K562 (cell line): ENCODE results near the gene RASSF7. TPM values are rescaled to one million over a fixed set of nuclear protein-coding genes. Genes with fewer than 3 reads are reported as not detected.

Experiments
- CTBP1 ChIP-seq: fragments of 450-650 bp; IDR thresholded peaks from 2 replicates; pipeline ENCODE4 v1.6.1; 2016; ENCODE audit warnings: borderline replicate concordance
- CXXC5 ChIP-seq: fragments of 250-450 bp; sonication (Bioruptor Pico); IDR thresholded peaks from 2 replicates; pipeline ENCODE4 v1.8.0; 2022; ENCODE audit warnings: inconsistent platforms, mild to moderate bottlenecking, moderate library complexity
- EWSR1 ChIP-seq: fragments of 450-650 bp; IDR thresholded peaks from 2 replicates; pipeline ENCODE4 v1.6.1; 2018; ENCODE audit warnings: borderline replicate concordance, mild to moderate bottlenecking, low read depth, moderate library complexity; ENCODE audit not compliant: partially characterized antibody
- GATA2 ChIP-seq: sonication (generic); formaldehyde crosslinking; IDR thresholded peaks from 2 replicates; pipeline ENCODE4 v1.4.0; 2020; ENCODE audit warnings: mild to moderate bottlenecking, missing genetic modification reagents
- ILK ChIP-seq: fragments of 450-650 bp; IDR thresholded peaks from 2 replicates; pipeline ENCODE4 v1.6.1; 2016; ENCODE audit warnings: missing genetic modification characterization, low read depth, mild to moderate bottlenecking, missing compliant biosample characterization, moderate library complexity, borderline replicate concordance
- NONO ChIP-seq, 2 experiments: fragments of 200-400 bp in 1 of 2; fragments of 450-650 bp in 1 of 2; formaldehyde crosslinking in 1 of 2; IDR thresholded peaks; 2 replicates each; pipeline ENCODE4 v1.6.1; 2017; ENCODE audit warnings: low read depth in 2 of 2, mild to moderate bottlenecking in 2 of 2, moderate library complexity in 2 of 2, low read length in 1 of 2
- PHF20 ChIP-seq: fragments of 450-650 bp; IDR thresholded peaks from 2 replicates; pipeline ENCODE4 v1.6.1; 2018; ENCODE audit not compliant: partially characterized antibody
- RBM34 ChIP-seq: fragments of 200-400 bp; formaldehyde crosslinking; IDR thresholded peaks from 2 replicates; pipeline ENCODE4 v1.6.1; 2018; ENCODE audit warnings: low read length, borderline replicate concordance; ENCODE audit not compliant: insufficient read depth
- SNIP1 ChIP-seq: fragments of 450-650 bp; IDR thresholded peaks from 2 replicates; pipeline ENCODE4 v1.7.1; 2017; ENCODE audit warnings: low read depth, mild to moderate bottlenecking
- SP2 ChIP-seq: IDR thresholded peaks from 2 replicates; pipeline ENCODE4 v1.6.1; 2011; ENCODE audit warnings: mild to moderate bottlenecking, low read depth, low read length, moderate library complexity; ENCODE audit not compliant: poor library complexity, severe bottlenecking; ENCODE audit errors: extremely low read depth
- THRB ChIP-seq: fragments of 450-650 bp; formaldehyde crosslinking; conservative IDR thresholded peaks from 2 replicates; pipeline ENCODE4 v1.4.0; 2022; ENCODE audit warnings: mild to moderate bottlenecking, missing genetic modification characterization
- ZBTB33 ChIP-seq: sonication (generic); formaldehyde crosslinking; IDR thresholded peaks from 2 replicates; pipeline ENCODE4 v1.8.1; 2023; ENCODE audit warnings: mild to moderate bottlenecking, missing genetic modification reagents
- ZNF239 ChIP-seq: fragments of 250-450 bp; sonication (Bioruptor Pico); IDR thresholded peaks from 2 replicates; pipeline ENCODE4 v1.4.0; 2020; ENCODE audit warnings: mild to moderate bottlenecking
- ZNF445 ChIP-seq: fragments of 250-450 bp; sonication (Bioruptor Pico); IDR thresholded peaks from 2 replicates; pipeline ENCODE4 v1.4.0; 2020; ENCODE audit warnings: low read depth, mild to moderate bottlenecking, moderate library complexity
- ZNF507 ChIP-seq: conservative IDR thresholded peaks from 2 replicates; pipeline ENCODE4 v1.6.1; 2017; ENCODE audit warnings: missing genetic modification characterization, missing compliant biosample characterization
- ZNF699 ChIP-seq: fragments of 250-450 bp; sonication (Bioruptor Pico); IDR thresholded peaks from 2 replicates; pipeline ENCODE4 v1.8.0; 2021; ENCODE audit warnings: mild to moderate bottlenecking, moderate library complexity; ENCODE audit not compliant: insufficient replicate concordance
- polyA plus RNA-seq, 8 experiments: library from polyadenylated mRNA; depleted of rRNA in 4 of 8; stranded (reverse) in 5 of 8; unstranded in 3 of 8; fragments of >200 nt; fragmentation: Nextera tagmentation in 2 of 8; fragmentation: Illumina TruSeq in 1 of 8; extraction: Ambion mirVana in 2 of 8; extraction: Trizol in 1 of 8; gene quantifications; 2 replicates each; pipeline versions ENCODE4 v1.2.1 to v1.2.3, GENCODE V29; 2011 to 2014; ENCODE audit warnings: inconsistent platforms in 1 of 8, missing spikeins in 1 of 8
- total RNA-seq, 7 experiments: library from RNA; depleted of rRNA in 6 of 7; stranded (reverse); fragments of >200 nt in 6 of 7; fragmentation: Illumina TruSeq in 2 of 7; extraction: Trizol in 2 of 7; gene quantifications; 2 replicates each; pipeline versions ENCODE4 v1.2.1 to v1.2.3, GENCODE V29; 2011 to 2021; ENCODE audit warnings: low replicate concordance in 1 of 7
- TF ChIP-seq, protein P1 (sequence below): sonication (generic); formaldehyde crosslinking; IDR thresholded peaks from 2 replicates; pipeline ENCODE4 v1.8.0; 2023; ENCODE audit warnings: missing genetic modification reagents, mild to moderate bottlenecking, borderline replicate concordance
- TF ChIP-seq, protein P2 (sequence below), 2 experiments: fragments of 450-650 bp in 1 of 2; sonication (generic) in 1 of 2; formaldehyde crosslinking; conservative IDR thresholded peaks; 2 replicates each; pipeline versions ENCODE4 v1.4.0 to v1.8.1; 2020 to 2022; ENCODE audit warnings: mild to moderate bottlenecking in 1 of 2, missing genetic modification reagents in 1 of 2

RASSF7 gene
- total and polyA plus RNA-seq, 9 of the 15 experiments (the other 6 are each of a cell fraction or from before 2014, with no cell fraction given) = 0.41 to 45.2 (median 18.6) TPM

DNA sequence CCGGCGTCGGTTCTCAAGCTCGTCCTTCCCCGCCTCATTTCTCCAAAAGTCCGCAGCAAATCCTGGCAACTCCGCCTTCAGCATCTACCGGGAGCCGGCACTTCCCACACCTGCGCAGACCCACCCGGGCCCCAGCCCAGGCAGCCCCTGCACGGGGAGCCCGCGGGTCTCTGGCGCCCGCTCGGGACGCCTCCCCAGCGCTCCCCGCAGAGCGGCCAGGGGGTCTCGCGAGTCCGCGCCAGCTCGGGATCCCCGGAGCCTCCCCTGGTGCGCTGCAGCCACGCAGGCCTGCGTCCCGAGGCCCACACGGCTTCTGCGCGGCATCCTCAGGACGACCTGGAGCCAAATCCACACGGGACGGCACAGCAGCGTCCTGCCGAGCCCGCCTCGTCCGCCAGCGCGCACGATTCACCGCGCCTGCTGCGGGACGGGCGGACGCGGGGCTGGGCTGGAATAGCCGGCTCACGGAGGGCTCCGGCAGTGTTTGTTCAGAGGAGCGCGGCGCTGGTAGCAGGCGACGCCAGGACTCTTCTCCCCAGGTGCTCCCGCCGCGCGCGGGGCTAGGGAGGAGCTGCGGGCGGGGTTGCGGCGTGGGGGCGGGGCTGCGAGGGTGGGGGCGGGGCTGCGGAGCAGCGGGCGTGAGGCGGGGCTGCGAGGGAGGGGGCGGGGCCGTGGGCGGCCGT, 14.7 kb downstream of the RASSF7 start (continued):
- TF ChIP-seq, protein P1, sequence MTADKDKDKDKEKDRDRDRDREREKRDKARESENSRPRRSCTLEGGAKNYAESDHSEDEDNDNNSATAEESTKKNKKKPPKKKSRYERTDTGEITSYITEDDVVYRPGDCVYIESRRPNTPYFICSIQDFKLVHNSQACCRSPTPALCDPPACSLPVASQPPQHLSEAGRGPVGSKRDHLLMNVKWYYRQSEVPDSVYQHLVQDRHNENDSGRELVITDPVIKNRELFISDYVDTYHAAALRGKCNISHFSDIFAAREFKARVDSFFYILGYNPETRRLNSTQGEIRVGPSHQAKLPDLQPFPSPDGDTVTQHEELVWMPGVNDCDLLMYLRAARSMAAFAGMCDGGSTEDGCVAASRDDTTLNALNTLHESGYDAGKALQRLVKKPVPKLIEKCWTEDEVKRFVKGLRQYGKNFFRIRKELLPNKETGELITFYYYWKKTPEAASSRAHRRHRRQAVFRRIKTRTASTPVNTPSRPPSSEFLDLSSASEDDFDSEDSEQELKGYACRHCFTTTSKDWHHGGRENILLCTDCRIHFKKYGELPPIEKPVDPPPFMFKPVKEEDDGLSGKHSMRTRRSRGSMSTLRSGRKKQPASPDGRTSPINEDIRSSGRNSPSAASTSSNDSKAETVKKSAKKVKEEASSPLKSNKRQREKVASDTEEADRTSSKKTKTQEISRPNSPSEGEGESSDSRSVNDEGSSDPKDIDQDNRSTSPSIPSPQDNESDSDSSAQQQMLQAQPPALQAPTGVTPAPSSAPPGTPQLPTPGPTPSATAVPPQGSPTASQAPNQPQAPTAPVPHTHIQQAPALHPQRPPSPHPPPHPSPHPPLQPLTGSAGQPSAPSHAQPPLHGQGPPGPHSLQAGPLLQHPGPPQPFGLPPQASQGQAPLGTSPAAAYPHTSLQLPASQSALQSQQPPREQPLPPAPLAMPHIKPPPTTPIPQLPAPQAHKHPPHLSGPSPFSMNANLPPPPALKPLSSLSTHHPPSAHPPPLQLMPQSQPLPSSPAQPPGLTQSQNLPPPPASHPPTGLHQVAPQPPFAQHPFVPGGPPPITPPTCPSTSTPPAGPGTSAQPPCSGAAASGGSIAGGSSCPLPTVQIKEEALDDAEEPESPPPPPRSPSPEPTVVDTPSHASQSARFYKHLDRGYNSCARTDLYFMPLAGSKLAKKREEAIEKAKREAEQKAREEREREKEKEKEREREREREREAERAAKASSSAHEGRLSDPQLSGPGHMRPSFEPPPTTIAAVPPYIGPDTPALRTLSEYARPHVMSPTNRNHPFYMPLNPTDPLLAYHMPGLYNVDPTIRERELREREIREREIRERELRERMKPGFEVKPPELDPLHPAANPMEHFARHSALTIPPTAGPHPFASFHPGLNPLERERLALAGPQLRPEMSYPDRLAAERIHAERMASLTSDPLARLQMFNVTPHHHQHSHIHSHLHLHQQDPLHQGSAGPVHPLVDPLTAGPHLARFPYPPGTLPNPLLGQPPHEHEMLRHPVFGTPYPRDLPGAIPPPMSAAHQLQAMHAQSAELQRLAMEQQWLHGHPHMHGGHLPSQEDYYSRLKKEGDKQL (CRISPR knock-in tag) = no peak
- TF ChIP-seq ZBTB33 (no peak), PHF20 (peak; percentile 54), ILK (tag) (no peak), CTBP1 (peak; percentile 77), RBM34 (peak; percentile 97; the same call in 1 of the 2 replicates), NONO (IDR thresholded peaks at IDR 0.05; ENCODE audit: low read depth in 2 of 2, low read length in 1 of 2) (peak in 1 of 2 experiments; percentile 47; a peak in 1 of 4 replicates), ZNF445 (CRISPR knock-in tag) (no peak), ZNF239 (CRISPR knock-in tag) (no peak), ZNF699 (CRISPR knock-in tag) (no peak), GATA2 (CRISPR knock-in tag) (no peak), EWSR1 (no peak), SP2 (no peak), THRB (no peak), CXXC5 (peak; percentile 71), SNIP1 (no peak), ZNF507 (tag) (no peak)
- TF ChIP-seq, protein P2, sequence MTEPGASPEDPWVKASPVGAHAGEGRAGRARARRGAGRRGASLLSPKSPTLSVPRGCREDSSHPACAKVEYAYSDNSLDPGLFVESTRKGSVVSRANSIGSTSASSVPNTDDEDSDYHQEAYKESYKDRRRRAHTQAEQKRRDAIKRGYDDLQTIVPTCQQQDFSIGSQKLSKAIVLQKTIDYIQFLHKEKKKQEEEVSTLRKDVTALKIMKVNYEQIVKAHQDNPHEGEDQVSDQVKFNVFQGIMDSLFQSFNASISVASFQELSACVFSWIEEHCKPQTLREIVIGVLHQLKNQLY (CRISPR knock-in tag; conservative IDR thresholded peaks at IDR 0.05) = no peak
